GM18858 (cell line): Measurements from ENCODE around the gene LZTR1.
"Not testable (repeated sequence)": the region's sequence is repeated elsewhere in the genome, so short reads cannot be mapped to it uniquely, and the experiment has no call there.

Source experiments
- ATAC-seq: cut with Tn5 transposase; IDR thresholded peaks from one replicate; pipeline ENCODE4 v1.9.1; 2021; ENCODE audit not compliant: unreplicated experiment

Gene LZTR1

DNA sequence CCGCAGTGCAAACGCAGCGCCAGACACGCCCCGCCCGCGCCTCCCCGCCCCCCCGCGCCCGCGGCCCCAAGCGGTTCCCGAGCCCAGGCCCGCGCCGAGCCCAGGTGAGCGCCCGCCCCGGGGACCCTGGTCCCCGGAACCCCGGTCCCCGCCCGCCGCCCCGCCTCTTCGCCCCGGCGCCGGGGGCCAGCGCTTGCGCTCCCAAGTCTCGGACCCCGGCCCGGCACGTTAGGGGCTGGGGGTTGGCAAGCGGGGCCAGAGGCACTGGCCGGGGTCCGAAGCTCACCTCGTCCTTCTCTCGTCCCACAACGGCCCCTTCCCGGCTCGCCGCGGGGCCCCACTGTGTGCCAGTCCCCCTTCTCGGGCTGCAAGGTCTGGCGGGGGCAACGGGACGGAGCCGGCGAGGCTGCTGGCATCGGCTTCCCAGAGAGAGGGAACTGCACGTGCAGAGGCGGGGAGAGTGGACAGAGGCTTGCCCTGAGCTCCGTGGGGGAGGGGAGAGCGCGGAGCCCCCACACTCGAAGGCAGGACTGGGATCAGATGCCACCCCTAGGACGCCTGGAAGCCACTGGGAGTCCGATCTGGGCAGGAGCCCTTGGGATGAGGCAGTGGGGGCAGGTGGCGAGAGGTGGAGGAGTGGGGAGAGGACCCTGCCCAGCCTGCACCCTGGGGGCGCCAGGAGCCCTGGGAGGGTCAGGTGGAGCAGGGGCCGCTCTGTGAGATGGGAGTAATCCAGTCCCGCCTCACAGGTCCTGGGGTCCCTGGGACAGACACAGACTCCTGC, 16.8 kb upstream of the LZTR1 start:
- no peak for ATAC-seq

DNA sequence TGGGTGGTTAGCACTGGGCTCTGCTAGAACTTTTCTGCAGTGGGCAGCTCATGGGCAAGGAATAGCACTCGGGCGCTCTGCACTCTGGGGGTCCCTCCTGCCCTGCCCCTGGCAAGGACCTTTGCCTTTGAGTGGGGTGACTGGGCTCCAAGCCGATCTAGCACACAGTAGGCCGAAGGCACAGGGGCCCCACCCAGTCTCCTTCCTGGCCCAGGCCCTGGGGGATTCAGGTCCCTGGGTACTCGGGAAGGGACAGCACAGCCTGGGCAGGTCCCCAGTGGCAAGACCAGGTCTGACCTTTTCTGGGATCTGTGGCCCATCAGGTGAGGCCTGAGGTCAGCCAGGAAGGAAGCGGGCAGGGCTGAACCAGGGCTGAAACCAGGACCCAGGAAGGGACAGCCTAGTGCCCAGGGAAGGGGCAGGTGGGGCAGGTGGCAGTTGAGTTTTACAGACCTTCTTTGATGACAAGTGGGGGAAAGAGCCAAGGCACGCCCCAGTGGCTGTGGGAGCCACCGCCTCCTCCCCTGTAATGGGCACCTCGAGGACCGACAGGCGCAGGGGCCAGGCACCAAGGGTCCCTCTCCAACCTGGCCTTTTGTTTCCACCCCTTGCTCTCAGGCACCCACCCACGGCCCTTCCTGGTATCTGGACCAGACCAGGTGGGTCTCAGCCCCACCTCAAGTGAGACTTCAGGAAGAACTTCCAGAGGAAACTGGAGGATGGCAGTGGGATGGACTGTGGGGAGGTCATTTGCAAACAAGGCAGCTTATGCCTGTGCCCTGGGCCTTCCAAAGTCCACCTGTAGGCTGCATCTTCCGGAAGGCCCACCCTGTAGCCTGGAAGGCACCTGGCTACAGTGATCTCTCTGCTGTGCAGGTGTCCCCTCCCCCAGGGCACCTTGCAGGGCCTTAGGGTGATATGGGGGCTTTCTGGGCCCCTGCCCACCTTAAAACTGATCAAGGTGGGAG, 15.9 kb upstream of the LZTR1 start:
- no peak for ATAC-seq

DNA sequence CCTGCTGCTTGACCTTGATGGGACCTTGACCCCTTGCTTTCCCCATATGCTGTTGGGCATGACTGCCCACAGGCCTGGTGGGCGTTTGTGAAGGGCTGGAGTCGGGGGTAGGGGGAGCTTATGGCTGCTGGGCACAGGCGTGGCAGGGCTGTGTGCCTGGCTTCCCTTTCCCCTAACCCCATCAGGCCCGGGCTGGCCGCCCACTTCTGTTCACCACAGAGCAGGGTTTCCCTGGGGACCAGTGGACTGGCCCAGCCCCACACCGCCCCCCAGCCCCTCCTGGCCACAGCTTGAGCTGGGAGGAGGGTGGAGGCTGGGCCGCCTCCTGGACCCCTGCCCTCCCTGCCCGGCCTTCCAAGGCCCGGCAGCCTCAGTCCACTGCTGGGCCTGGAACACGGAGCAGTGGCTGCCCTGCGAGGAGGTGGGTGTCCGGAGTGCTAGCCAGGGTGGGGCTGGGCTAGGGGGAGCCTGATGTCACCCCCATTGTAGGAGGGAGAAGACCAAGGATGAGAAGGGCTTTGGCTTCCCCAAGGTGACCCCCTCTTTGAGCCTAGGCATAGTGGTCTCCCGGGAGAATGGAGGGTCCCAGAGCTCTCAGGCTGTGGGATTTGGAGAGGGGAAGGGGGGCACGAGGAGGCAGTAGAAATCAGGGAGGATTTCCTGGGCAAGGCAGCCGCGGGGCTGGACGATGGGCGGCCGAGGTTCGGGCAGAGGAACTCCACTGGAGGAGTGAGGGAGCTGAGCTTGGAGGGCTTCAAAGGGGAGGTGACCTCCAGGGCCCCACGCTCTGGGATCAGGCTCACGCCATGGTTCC, 15.0 kb upstream of the LZTR1 start, which contains the start of gene AIFM3:
Gene AIFM3 (plus strand): TSS at position 373 of the 814 bp plus-strand sequence. CDS start 690 bp downstream, outside the sequence.
- ATAC-seq: no peak

DNA sequence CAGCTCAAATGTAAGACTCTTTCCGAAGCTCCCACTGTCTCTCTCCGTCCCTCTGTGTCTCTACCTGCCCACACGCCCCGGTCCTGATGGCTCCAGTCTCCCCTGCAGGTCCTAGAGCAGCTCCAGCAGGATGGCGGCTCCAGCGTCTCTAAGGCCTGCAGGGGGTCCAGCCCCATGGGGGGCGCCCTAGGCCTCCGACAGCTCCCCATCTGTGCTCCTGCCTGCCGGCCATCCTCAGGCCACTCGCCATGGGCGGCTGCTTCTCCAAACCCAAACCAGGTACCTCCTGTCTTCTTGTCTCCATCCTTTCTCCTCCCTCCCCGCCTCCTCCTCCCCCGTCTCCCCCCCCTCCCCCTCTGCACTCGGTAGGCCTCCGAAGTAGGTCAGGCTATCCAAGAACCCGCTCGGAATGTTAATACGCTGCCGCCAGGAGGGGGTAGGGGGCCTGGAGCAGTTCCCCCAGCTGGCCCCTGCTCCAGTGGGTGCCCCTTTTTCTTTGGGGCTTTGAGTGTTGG, 14.3 kb upstream of the LZTR1 start:
- no peak for ATAC-seq

DNA sequence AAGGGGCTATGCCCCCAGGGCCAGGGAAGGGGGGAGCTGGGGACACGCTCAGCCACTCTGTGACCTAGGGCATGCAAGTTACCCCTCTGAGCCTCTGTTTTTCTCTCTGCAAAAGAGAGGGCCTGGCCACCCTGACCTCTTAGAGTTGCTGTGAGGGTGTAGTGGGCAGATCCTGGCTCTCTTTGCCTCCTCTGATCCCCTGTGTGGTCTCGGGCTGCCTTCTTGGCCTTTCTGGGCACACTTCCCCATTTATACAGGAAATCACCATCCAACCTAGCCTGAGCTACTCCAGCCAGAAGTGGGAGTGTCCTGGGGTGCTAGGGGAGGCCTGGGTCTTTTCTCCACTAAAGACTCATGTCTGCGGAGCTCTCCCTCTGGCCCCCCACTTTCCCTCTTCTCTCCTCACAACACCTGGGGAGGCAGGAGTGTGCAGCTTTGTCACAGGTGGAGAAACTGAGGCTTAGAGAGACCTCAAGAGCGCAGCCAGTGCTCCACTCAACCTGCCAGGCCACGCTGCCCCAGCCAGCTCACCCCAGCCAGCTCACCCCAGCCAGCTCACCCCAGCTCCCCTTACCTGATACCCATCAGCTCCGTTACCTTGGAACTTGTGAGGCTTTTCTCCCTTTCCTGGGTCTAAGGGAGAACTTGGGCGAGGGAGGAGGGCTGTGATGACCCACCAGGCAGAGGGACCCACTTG, 13.7 kb upstream of the LZTR1 start:
- ATAC-seq: no peak

DNA sequence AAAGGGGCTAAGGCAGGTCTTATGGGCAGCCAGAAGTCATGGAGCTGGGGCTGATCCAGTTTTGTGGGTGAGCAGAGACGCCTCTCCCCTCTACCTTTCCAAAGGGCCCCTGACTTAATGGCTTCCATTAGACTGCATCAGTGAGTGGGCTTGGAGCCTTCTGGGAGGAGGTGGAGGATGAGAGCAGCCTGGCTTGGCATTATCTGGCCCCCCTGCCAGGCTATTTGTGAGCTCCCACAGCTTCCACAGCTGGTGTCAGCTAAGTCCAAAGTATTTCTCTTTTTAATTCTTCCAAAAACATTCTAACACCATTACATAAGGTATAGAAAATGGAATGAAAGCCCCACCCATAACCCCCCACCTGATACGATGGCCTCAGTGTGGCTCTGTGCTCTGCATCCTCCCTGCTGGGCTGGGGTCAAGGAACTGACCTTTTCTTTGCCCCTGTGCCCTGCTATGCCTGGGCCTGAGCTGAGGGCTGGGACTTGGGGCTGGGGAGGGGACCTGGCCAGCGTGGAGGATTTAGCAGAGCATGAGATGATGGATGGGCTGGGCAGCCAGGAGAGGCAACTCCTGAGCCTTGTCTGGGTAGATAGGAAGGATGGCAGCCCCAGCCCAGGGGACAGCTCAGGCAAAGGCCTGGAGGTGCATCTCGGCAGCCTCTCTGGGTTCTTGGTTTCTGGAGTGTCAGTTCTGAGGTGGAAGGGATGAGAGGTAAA, 11.0 kb upstream of the LZTR1 start:
- ATAC-seq: no peak

DNA sequence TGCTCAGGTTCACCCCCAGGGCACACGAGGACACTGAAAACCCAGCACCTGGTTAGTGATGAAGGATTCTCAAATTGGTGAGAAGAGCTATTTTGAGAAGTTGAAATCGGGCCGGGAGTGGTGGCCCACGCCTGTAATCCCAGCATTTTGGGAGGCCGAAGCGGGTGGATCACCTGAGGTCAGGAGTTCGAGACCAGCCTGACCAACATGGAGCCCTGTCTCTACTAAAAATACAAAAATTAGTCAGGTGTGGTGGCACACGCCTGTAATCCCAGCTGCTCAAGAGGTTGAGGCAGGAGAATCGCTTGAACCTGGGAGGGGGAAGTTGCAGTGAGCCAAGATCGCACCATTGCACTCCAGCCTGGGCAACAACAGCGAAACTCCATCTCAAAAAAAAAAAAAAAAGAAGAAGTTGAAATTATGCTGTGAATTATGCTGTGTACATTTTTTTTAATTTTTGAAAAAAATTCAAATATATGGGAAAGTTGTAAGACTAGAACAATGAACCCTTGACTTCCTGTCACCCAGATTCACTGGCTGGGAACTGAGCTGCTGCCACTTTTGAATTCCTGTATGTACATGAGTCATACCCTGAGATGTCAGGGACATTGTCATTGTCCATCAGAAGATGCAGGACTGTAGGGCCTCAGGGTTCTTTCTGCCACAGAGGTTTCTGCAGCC, 9.9 kb upstream of the LZTR1 start:
- ATAC-seq: not testable (repeated sequence)

DNA sequence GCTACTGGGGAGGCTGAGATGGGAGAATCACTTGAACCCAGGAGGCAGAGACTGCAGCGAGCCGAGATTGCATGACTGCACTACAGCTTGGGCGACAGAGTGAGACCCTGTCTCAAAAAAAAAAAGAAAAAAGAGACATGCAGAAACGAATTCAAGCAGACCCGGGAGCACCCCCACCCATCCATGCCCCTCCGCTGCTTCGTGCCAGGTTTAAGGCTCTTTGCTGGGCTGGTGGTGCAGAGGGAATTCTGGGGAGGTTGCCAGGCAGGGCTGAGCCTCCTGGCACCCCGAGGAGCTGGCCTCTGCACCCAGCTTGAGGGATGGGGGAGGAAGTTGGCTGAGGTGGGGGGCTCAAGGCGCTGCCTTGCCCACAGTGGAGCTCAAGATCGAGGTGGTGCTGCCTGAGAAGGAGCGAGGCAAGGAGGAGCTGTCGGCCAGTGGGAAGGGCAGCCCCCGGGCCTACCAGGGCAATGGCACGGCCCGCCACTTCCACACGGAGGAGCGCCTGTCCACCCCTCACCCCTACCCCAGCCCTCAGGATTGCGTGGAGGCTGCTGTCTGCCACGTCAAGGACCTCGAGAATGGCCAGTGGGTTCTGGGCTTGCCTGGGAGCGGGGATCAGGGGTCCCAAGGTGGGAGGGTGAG, 9.0 kb upstream of the LZTR1 start:
- ATAC-seq: no peak

DNA sequence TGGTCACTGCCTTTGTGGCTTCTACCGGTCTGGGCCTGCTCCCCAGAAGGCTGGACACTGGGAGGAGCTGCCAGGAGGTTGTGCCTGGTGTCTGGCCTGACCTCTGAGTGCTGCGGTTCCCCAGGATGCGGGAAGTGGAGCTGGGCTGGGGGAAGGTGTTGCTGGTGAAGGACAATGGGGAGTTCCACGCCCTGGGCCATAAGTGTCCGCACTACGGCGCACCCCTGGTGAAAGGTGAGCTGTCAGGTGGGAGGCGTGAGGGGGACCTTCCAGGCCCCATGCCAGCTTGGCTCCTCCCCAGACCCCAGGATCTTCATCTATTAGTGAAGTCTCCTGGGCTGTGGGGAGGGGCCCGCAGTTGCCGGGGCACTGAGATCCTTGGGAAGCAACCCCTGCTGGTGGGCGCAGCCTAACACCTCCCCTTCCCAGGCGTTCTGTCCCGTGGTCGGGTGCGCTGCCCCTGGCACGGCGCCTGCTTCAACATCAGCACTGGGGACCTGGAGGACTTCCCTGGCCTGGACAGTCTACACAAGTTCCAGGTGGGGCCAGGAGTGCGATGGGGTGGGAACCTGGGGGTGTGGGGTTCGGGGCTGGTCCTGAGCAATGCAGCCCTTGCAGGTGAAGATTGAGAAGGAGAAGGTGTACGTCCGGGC, 8.3 kb upstream of the LZTR1 start:
- ATAC-seq: no peak

DNA sequence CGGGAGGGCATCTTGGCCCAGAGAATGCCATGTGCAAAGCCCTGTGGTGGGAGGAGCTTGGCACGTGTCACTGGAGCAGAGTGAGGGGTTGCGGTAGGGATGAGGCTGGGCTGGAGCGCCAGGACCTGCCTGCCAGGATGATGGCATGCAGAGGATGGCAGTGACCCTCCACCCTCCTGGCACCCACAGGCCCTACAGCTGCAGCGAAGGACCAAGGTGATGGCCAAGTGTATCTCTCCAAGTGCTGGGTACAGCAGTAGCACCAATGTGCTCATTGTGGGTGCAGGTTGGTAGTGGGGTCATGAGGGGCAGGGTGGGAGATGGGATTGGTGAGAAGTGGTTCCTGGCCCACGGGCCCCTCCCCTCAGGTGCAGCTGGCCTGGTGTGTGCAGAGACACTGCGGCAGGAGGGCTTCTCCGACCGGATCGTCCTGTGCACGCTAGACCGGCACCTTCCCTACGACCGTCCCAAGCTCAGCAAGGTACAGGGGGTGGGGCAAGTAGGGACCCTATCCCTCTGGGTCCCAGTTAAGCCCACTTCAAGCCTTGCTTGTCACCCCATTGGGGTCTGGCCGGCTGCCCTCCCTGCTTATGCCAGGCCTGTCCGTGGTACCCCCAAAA, 7.7 kb upstream of the LZTR1 start:
- ATAC-seq: no peak

DNA sequence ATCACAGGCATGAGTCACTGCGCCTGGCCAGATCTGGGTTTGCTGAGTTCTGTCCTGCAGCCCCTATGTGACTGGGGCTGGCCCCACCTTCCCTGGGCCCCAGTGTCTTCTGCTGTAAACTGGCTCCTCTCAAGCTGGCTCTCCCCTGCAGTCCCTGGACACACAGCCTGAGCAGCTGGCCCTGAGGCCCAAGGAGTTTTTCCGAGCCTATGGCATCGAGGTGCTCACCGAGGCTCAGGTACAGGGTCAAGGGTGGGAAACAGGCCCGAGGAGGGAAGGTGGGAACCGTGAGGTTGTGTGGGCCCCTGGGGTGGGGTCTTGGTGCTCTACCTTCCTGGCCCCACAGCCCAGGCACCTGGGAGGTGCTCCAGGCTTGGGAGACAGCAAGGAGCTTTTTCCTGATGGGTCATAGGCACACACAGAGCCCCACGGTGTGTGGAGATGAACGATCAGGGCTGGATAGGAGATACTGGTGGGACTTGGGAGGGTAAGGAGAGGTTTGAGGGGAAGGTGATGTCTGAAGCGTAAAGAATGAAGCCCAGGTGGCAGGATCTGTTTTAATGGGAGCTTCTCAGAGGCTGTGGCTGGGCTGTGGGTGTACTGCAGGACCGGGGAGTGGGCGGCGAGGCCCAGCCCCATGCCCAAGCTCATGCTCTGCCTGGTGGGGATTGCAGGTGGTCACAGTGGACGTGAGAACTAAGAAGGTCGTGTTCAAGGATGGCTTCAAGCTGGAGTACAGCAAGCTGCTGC, 6.4 kb upstream of the LZTR1 start:
- no peak for ATAC-seq

DNA sequence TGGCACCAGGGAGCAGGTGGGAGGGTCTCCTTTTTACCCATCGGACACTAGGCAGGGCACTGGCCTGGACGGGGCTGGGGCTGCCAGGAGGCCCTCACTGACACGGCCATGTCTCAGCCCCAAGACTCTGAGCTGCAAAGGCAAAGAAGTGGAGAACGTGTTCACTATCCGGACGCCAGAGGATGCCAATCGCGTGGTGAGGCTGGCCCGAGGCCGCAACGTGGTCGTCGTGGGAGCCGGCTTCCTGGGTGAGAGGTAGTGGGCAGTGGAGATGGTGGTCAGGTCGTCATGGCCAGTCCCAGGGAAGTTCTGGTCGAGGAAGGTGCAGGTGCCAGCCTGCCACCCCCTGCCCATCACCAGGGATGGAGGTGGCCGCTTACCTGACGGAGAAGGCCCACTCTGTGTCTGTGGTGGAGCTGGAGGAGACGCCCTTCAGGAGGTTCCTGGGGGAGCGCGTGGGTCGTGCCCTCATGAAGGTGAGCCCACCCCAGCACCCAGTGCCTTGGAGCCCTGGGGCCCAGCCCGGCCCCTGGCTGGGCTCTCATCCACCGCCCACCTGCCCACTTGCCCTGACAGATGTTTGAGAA, 5.7 kb upstream of the LZTR1 start:
- no peak for ATAC-seq

DNA sequence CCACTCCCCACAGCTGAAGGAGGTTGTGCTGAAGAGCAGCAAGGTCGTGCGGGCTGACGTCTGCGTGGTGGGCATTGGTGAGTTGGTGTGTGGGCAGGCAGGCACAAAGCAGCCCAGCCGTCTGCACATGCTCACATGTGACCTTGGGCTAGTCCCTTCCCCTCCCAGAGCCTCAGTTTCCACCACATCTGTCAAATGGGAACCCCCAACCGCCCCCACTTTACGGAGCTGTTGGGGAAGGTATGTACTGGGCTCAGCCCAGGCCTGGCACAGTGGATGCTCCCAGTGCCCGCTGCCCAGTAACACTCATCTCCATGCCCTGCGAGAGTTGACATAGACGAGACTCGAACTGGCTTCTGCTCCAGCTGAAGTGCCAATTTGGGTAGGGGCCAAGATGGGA, 5.1 kb upstream of the LZTR1 start:
- no peak for ATAC-seq

DNA sequence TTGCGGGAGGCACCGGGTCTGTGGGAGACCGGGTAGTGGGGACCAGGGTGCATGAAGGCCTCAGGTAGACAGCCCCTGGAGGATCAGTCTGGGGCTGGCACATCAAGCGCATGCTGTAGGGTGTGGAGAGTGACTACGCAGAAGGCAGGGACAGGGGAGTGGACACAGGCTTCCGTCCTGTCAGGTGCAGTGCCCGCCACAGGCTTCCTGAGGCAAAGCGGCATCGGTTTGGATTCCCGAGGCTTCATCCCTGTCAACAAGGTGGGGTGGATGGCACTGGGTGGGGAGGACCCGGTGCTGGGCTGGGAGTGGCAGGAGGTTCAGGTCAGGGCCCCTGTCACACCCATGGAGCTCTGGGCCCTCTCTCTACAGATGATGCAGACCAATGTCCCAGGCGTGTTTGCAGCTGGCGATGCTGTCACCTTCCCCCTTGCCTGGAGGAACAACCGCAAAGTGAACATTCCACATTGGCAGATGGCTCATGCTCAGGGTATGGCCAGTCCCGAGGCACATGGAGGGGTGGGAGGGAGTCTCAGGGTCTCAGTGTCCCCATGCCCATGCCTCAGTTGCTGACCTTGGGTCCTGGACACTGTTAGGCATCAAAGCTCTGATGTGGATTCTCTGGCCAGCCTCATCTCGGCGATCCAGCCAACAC, 4.5 kb upstream of the LZTR1 start:
- no peak for ATAC-seq

DNA sequence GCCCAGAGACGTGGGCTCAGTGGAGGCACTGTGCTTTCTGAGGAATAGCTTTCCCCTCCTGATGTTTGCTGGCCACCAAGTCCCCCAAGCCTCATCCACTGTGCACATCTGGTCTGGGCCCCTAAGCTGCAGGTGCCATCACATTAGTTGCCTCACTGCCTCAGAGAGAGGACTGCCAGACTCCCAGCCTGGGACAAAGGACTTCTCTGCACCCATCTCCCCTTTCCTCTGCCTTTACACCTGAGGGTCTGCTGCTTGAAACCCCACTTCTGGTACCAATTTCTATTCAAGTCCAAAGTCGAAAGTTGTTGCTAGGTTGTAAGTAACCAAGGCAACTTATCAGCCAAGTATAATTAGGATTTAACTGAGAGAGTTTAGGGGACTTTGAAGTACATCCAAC, 3.7 kb upstream of the LZTR1 start:
- no peak for ATAC-seq

DNA sequence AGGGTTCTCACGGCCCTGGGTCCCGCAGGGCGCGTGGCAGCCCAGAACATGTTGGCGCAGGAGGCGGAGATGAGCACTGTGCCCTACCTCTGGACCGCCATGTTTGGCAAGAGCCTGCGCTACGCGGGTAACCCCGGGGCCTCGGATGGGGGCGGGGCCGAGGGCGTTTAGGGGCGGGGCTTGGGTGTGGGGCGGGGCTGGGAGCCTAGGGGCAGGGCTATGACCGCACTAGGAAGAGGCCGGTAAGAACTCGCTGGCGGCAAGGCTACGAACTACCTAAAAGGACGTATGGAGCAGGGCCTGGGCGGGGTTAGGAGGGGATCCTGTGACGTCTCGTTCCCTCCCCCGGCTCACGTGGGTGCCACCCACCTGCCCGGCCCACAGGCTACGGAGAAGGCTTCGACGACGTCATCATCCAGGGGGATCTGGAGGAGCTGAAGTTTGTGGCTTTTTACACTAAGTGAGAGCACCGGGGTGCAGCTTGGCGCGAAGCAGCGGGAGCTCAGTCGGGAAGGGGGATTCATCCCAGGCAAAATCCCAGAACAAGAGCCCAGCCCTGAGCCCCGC, 2.8 kb upstream of the LZTR1 start:
- no peak for ATAC-seq
